GM18861 (cell line): ENCODE measurements around the gene RABGAP1.

Experiments used
- ATAC-seq: cut with Tn5 transposase; IDR thresholded peaks from one replicate; pipeline ENCODE4 v1.9.1; 2021; ENCODE audit not compliant: unreplicated experiment

Gene RABGAP1

GRCh38 chr9:122944960-122945888 lies 4.4 kb downstream of the RABGAP1 start:
- ATAC-seq: no peak

GRCh38 chr9:122946461-122947005 lies 5.7 kb downstream of the RABGAP1 start:
- ATAC-seq: no peak

GRCh38 chr9:122948313-122948712 lies 7.5 kb downstream of the RABGAP1 start:
- no peak for ATAC-seq

- ATAC-seq: no peak
Observed at GRCh38 chr9:122949696-122950095, 8.9 kb downstream of the RABGAP1 start.

- no peak for ATAC-seq
Observed at GRCh38 chr9:122950263-122950662, 9.4 kb downstream of the RABGAP1 start.

GRCh38 chr9:122951056-122951455 lies 10.2 kb downstream of the RABGAP1 start:
- no peak for ATAC-seq

- ATAC-seq: no peak
Observed at GRCh38 chr9:122954253-122954691, 13.5 kb downstream of the RABGAP1 start.

- no peak for ATAC-seq
Observed at GRCh38 chr9:122955961-122956360, 15.1 kb downstream of the RABGAP1 start.

GRCh38 chr9:122961139-122961538 lies 20.3 kb downstream of the RABGAP1 start:
- ATAC-seq: no peak

- ATAC-seq: no peak
Observed at GRCh38 chr9:122975196-122975595, 34.4 kb downstream of the RABGAP1 start.

GRCh38 chr9:122978601-122979000 lies 37.8 kb downstream of the RABGAP1 start:
- ATAC-seq: no peak

GRCh38 chr9:122986010-122986409 lies 45.2 kb downstream of the RABGAP1 start:
- no peak for ATAC-seq

- no peak for ATAC-seq
Observed at GRCh38 chr9:122988141-122988540, 47.3 kb downstream of the RABGAP1 start.

GRCh38 chr9:122988920-122989621 lies 48.3 kb downstream of the RABGAP1 start:
- ATAC-seq: peak; percentile 87

GRCh38 chr9:122991370-122991830 lies 50.6 kb downstream of the RABGAP1 start:
- no peak for ATAC-seq

- ATAC-seq: no peak
Observed at GRCh38 chr9:122996586-122996985, 55.8 kb downstream of the RABGAP1 start.

GRCh38 chr9:122998448-122998847 lies 57.6 kb downstream of the RABGAP1 start:
- ATAC-seq: no peak

- no peak for ATAC-seq
Observed at GRCh38 chr9:123000371-123001068, 59.7 kb downstream of the RABGAP1 start.

GRCh38 chr9:123002754-123003153 lies 61.9 kb downstream of the RABGAP1 start:
- ATAC-seq: no peak

GRCh38 chr9:123003466-123003865 lies 62.6 kb downstream of the RABGAP1 start:
- ATAC-seq: no peak

- no peak for ATAC-seq
Observed at GRCh38 chr9:123005964-123006363, 65.1 kb downstream of the RABGAP1 start.
